ENCODE data around the gene CDH8.

CDH8 gene

DNA sequence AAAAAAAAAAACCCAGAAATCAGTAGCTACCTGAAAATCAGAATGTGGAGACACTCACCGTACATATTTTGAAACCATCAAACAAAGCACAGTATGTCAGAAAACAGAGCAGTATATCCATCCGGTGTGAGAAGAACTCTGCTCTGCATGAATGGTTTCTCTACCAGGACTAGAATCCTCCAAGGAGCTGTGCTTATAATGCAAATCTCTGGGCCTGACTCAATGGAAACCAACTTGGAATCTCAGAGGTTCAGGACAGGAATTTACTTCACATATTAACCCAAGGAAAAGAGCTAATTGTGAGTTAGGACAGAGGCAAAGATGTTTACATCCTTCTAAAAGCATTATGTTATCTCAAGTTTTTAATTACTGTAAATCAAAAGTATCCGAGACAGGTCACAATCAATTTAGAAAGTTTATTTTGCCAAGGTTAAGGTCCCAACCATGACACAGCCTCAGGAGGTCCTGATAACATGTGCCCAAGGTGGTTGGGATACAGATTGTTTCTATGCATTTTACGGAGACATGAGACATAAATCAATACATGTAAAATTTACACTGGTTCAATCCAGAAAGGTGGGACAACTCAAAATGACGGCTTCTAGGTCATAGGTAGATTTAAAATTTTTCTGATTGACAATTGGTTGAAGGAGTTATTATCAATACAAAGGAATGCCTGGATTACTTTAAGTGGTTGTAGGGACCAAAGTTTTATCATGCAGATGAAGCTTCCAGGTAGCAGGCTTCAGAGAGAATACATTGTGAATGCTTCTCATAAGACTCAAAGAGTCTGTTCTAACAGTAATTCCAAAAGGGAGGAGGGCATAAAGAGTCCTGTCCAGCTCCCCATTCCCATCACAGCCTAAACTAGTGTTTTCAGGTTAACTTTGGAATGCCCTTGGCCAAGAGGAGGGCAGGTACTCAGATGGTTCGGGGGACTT lies 164.1 kb downstream of the CDH8 start:
- no peaks in the 10 kb centered on the region for H3K9me3 ChIP-seq (ENCODE audit: insufficient read depth, low read length)
- no peaks in the 10 kb centered on the region for H3K27me3 ChIP-seq (ENCODE audit: low read length)
- H3K4me3 ChIP-seq (ENCODE audit: insufficient read depth, low read length, poor library complexity, severe bottlenecking): no peak overlapping the region
- H2AFZ ChIP-seq (ENCODE audit: low read depth, low read length, severe bottlenecking): no peak overlapping the region
- no peak overlapping the region for H3K27ac ChIP-seq (ENCODE audit: low read depth, low read length)
- H3K4me2 ChIP-seq (ENCODE audit: low read depth, low read length, poor library complexity, severe bottlenecking): no peak overlapping the region
- no peaks in the 10 kb centered on the region for H4K20me1 ChIP-seq (ENCODE audit: low read depth, low read length)
- no peaks in the 10 kb centered on the region for H3K9me2 ChIP-seq (replicated peaks; ENCODE audit: insufficient read depth, low read length)
- H3K79me2 ChIP-seq (ENCODE audit: insufficient read depth, low read length): no peaks in the 10 kb centered on the region
- no peaks in the 10 kb centered on the region for H3K36me3 ChIP-seq (ENCODE audit: low read length)
- TF ChIP-seq EZH2phosphoT487 (conservative IDR thresholded peaks at IDR 0.05; ENCODE audit: low read length): no peak
- TF ChIP-seq, protein P1, sequence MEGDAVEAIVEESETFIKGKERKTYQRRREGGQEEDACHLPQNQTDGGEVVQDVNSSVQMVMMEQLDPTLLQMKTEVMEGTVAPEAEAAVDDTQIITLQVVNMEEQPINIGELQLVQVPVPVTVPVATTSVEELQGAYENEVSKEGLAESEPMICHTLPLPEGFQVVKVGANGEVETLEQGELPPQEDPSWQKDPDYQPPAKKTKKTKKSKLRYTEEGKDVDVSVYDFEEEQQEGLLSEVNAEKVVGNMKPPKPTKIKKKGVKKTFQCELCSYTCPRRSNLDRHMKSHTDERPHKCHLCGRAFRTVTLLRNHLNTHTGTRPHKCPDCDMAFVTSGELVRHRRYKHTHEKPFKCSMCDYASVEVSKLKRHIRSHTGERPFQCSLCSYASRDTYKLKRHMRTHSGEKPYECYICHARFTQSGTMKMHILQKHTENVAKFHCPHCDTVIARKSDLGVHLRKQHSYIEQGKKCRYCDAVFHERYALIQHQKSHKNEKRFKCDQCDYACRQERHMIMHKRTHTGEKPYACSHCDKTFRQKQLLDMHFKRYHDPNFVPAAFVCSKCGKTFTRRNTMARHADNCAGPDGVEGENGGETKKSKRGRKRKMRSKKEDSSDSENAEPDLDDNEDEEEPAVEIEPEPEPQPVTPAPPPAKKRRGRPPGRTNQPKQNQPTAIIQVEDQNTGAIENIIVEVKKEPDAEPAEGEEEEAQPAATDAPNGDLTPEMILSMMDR (IDR thresholded peaks at IDR 0.05; ENCODE audit: insufficient read depth, low read length, poor library complexity, severe bottlenecking): no peak
- no peaks in the 10 kb centered on the region for H3F3A ChIP-seq (ENCODE audit: insufficient read depth)
- H3K9ac ChIP-seq (ENCODE audit: low read length): no peak overlapping the region

- Histone ChIP-seq H3K4me2 (ENCODE audit: low read depth, low read length, poor library complexity, severe bottlenecking) (no peak overlapping the region), H4K20me1 (ENCODE audit: low read depth, low read length) (no peaks in the 10 kb centered on the region), H3K9me3 (ENCODE audit: insufficient read depth, low read length) (no peaks in the 10 kb centered on the region), H3K9me2 (replicated peaks; ENCODE audit: insufficient read depth, low read length) (no peaks in the 10 kb centered on the region), H3F3A (ENCODE audit: insufficient read depth) (no peaks in the 10 kb centered on the region), H3K9ac (ENCODE audit: low read length) (no peak overlapping the region), H3K4me3 (ENCODE audit: insufficient read depth, low read length, poor library complexity, severe bottlenecking) (no peak overlapping the region), H3K79me2 (ENCODE audit: insufficient read depth, low read length) (no peaks in the 10 kb centered on the region), H2AFZ (ENCODE audit: low read depth, low read length, severe bottlenecking) (no peak overlapping the region), H3K36me3 (ENCODE audit: low read length) (no peaks in the 10 kb centered on the region), H3K27ac (ENCODE audit: low read depth, low read length) (no peak overlapping the region), H3K27me3 (ENCODE audit: low read length) (no peaks in the 10 kb centered on the region)
- no peak for TF ChIP-seq EZH2phosphoT487 (conservative IDR thresholded peaks at IDR 0.05; ENCODE audit: low read length)
- TF ChIP-seq, protein P1 (IDR thresholded peaks at IDR 0.05; ENCODE audit: insufficient read depth, low read length, poor library complexity, severe bottlenecking): no peak
Observed at GRCh38 chr16:61862221-61863155, 173.8 kb downstream of the CDH8 start.

DNA sequence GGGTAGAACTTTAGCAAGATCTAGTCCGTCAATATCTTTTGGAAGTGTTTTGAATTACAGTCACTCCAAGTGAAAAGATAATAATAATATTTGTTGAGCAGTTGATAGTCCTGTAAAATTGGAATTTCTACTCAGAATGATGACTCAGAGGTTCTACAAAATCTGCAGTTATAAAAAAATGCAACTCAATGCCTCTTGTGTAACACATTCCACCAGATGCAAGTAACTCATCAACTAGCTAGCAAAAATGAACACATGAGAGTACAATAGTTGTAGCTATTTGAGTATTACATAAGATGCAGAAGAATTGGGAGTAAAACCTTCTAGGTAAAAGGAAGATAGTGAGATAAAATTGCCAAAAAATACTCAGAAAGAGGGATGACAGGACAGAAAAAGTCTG lies 177.2 kb downstream of the CDH8 start:
- no peak overlapping the region for H3K4me3 ChIP-seq (ENCODE audit: insufficient read depth, low read length, poor library complexity, severe bottlenecking)
- no peak overlapping the region for H2AFZ ChIP-seq (ENCODE audit: low read depth, low read length, severe bottlenecking)
- H3K9me2 ChIP-seq (replicated peaks; ENCODE audit: insufficient read depth, low read length): no peaks in the 10 kb centered on the region
- H3K27me3 ChIP-seq (ENCODE audit: low read length): no peaks in the 10 kb centered on the region
- TF ChIP-seq, protein P1 (IDR thresholded peaks at IDR 0.05; ENCODE audit: insufficient read depth, low read length, poor library complexity, severe bottlenecking): no peak
- TF ChIP-seq EZH2phosphoT487 (conservative IDR thresholded peaks at IDR 0.05; ENCODE audit: low read length): no peak
- no peaks in the 10 kb centered on the region for H3K36me3 ChIP-seq (ENCODE audit: low read length)
- no peaks in the 10 kb centered on the region for H4K20me1 ChIP-seq (ENCODE audit: low read depth, low read length)
- H3K79me2 ChIP-seq (ENCODE audit: insufficient read depth, low read length): no peaks in the 10 kb centered on the region
- H3K4me2 ChIP-seq (ENCODE audit: low read depth, low read length, poor library complexity, severe bottlenecking): no peak overlapping the region
- H3K9ac ChIP-seq (ENCODE audit: low read length): no peak overlapping the region
- no peaks in the 10 kb centered on the region for H3F3A ChIP-seq (ENCODE audit: insufficient read depth)
- no peaks in the 10 kb centered on the region for H3K9me3 ChIP-seq (ENCODE audit: insufficient read depth, low read length)
- H3K27ac ChIP-seq (ENCODE audit: low read depth, low read length): no peak overlapping the region
